ENCODE results near the gene ADGRB3.

The ADGRB3 gene

DNA sequence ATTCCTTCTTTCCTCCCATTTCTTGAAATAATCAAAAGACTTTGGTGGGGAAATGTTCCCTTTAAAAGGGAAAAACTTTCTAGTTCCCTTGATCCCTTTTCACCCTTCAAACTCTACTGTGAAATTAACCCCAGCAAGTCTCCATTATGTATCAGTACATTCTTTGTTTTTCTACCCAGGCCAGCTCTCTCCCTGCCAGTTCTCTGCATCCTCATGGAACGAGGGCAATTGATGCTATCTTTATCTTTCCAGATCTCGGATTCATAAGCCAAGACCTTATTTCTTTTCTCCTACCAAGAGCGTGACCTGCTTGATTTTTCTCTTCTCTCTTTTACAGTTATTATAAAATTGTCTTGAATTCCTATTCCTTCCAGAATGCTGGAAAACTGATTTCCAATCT is 75.8 kb downstream of the ADGRB3 start:
- TF ChIP-seq, protein P1, sequence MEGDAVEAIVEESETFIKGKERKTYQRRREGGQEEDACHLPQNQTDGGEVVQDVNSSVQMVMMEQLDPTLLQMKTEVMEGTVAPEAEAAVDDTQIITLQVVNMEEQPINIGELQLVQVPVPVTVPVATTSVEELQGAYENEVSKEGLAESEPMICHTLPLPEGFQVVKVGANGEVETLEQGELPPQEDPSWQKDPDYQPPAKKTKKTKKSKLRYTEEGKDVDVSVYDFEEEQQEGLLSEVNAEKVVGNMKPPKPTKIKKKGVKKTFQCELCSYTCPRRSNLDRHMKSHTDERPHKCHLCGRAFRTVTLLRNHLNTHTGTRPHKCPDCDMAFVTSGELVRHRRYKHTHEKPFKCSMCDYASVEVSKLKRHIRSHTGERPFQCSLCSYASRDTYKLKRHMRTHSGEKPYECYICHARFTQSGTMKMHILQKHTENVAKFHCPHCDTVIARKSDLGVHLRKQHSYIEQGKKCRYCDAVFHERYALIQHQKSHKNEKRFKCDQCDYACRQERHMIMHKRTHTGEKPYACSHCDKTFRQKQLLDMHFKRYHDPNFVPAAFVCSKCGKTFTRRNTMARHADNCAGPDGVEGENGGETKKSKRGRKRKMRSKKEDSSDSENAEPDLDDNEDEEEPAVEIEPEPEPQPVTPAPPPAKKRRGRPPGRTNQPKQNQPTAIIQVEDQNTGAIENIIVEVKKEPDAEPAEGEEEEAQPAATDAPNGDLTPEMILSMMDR (conservative IDR thresholded peaks at IDR 0.05; ENCODE audit: low read depth, low read length): no peak
- DNase-seq (ENCODE audit: low read depth): no peak
- H3K4me3 ChIP-seq (ENCODE audit: low read length): no peak overlapping the region

DNA sequence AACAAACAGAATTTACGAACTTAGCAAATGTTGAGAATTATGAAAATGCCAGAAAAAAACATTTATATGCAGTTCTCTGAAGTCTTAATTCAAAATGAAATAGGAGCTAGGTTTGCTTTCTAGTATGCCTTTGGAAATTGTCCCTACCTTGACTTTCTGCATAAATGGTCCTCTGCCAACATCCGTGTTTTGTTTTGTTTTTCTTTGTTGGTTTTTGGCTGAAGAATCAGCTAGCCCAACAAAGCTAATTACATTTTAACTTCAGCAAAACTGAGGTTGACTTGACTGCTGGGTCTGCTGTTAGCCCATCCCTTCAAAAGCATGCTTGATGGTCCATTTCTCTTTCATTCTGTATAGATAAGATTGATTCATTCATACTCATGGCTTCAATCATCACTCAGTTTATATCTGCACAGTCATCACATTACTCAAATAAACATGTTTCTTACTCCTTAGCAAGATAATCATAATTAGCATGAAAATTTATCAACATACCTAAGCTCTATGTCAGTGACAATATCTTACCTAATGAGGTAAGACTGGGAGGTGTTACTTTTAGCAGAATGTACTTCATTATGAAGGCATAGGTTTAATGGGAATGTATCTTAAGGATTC is 76.4 kb downstream of the ADGRB3 start:
- TF ChIP-seq, protein P1 (conservative IDR thresholded peaks at IDR 0.05; ENCODE audit: low read depth, low read length): no peak
- no peak for DNase-seq (ENCODE audit: low read depth)
- no peak overlapping the region for H3K4me3 ChIP-seq (ENCODE audit: low read length)

DNA sequence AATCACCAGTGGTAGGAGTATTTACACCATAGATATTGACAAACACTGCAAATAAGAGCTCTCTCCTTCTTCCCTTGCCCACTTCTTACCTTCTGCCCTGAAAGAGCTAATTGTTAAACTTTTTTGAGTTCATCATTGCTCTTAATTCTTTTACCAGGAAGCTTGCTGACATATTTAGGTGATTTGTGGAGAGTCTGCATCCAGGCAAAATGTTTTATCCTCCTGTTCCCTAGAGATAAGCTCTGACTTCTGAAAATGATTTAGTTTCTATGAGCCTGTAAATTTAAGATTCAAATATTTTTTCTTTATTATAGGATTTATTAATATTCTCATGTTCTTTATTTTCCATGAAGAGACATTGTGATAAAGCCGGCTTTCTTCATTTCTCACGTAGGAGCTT is 81.5 kb downstream of the ADGRB3 start:
- TF ChIP-seq, protein P1 (conservative IDR thresholded peaks at IDR 0.05; ENCODE audit: low read depth, low read length): no peak
- DNase-seq (ENCODE audit: low read depth): no peak
- no peak overlapping the region for H3K4me3 ChIP-seq (ENCODE audit: low read length)

DNA sequence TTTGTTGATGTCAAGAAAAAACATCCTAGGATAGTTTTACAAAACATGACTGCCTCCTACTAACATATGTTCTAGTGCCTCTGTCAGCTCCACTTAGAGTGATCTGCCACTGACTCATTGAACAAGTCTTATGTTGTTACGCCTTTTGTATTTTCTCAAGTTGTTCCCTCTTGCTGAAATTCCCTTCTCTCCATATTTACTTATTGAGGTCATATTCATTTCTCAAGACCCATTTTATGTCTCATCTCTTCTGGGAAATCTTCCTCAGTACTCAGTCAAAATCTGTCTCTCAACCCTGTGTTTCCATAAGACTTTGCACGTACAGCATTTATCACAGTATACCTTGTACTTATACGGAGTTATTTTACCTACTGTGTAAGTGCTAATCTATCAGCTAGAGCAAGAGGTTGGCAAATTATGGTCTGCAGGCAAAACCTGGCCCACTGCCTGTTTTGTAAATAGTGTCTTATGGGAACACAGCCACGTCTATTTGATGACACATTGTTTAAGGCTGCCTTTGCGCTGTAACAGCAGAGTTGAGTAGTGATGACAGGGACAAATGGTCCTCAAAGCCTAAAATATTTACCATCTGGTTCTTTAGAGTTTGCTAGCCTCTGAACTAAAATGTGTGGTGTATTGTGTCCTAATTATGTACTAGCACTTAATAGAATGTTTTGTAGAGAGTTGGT is 83.4 kb downstream of the ADGRB3 start:
- no peak for DNase-seq (ENCODE audit: low read depth)
- TF ChIP-seq, protein P1 (conservative IDR thresholded peaks at IDR 0.05; ENCODE audit: low read depth, low read length): no peak
- H3K4me3 ChIP-seq (ENCODE audit: low read length): no peak overlapping the region

DNA sequence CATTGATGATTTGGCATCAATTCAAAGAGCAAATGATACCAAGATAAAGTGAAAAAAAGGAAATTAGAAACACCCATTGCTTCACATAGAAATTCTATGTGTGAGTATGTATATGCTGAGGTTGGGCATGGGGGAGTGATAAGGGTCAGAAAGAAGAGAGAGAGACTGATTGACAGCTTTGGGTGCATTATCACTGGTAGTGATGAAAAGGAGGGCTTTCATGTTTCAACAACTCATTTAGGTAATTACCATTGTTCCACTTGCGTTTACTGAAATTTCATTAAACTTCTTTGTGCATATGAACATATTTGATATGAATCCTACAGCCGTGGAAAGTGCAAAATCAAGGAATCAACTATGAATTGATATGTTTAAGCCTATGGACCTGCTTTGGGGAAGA is 84.7 kb downstream of the ADGRB3 start:
- TF ChIP-seq, protein P1 (conservative IDR thresholded peaks at IDR 0.05; ENCODE audit: low read depth, low read length): no peak
- no peak for DNase-seq (ENCODE audit: low read depth)
- H3K4me3 ChIP-seq (ENCODE audit: low read length): no peak overlapping the region

DNA sequence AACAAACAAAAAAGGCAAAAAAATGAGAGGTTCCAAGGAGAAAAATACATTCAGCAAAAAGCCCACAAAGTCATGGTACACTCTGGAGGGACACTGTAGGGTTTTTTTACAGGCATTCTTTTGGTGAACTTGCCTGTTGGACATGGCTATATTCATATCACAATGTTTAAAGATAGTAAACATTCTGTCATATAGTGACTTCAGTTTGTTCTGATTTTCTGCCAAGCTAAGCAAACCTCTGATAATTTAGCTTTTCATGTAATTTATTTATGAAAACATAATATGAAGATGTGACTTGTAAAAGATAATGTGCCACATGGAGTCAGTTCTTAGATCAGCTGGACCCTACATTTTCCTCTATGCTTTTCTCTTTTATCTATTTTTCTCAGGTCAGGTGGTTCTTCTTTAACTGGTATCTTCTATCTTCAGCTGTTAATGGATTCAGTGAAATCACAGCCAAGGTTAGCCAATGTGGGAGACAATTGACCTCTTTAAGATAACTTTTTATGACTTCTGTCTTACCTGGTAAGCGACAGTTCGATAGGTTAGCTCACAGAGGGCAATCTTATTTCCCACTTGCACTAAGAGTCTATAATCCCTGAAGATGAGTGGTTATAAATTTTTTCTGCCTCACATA is 87.9 kb downstream of the ADGRB3 start:
- DNase-seq (ENCODE audit: low read depth): no peak
- no peak overlapping the region for H3K4me3 ChIP-seq (ENCODE audit: low read length)
- TF ChIP-seq, protein P1 (conservative IDR thresholded peaks at IDR 0.05; ENCODE audit: low read depth, low read length): no peak

DNA sequence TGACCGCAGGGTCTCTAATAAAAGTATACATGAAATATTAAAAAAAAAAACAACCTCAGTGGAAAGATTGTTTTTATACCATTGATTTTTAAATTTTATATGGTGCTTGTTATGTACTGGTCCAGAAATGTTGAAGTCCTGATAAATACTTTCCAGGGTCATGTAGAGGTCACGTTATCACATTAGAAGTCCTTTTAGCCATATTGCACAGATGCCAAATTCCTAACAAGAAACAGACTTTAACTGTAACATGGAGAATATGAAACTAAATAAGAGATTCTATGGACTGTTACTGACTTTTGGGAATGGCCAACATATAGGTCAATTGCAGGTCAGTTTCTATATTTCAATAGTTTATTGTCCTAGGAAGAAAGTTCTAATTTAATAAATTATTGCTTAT is 89.0 kb downstream of the ADGRB3 start:
- no peak for DNase-seq (ENCODE audit: low read depth)
- TF ChIP-seq, protein P1 (conservative IDR thresholded peaks at IDR 0.05; ENCODE audit: low read depth, low read length): no peak
- no peak overlapping the region for H3K4me3 ChIP-seq (ENCODE audit: low read length)
